Mammary epithelial cell (primary cell): ENCODE measurements around the gene CPLX1.

Source experiments
- EZH2 ChIP-seq: IDR thresholded peaks from 2 replicates; pipeline ENCODE4 v1.6.1; 2012; ENCODE audit warnings: low read length, inconsistent platforms, borderline replicate concordance
- TF ChIP-seq, protein P1 (sequence below), 2 donors: IDR thresholded peaks in 1 of 2; conservative IDR thresholded peaks in 1 of 2; 2 replicates each; pipeline ENCODE4 v1.5.1; 2011 to 2012; ENCODE audit warnings: inconsistent platforms in 2 of 2, low read length in 2 of 2, mild to moderate bottlenecking in 2 of 2, control low read depth in 1 of 2, low read depth in 1 of 2; ENCODE audit not compliant: insufficient read depth in 1 of 2; ENCODE audit errors: extremely low read depth in 1 of 2

DNA sequence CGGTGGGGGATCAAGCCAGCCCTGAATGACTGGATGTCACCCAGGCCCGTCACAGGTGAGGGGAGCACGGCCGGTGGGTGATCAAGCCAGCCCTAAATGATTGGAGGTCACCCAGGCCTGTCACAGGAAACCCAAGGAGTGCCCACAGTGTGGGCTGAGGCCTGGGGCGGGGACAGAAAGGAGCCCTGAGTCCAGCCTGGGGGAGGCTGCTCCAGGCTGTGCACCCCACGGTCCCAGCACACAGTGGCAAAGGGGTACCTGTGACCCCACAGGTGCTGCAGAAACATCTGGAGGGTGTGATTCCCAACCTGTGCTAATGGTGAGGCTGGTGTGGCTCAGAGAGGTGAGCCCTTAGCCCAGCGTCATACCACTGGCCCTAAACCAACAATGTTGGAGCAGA lies 6.2 kb upstream of the CPLX1 start:
- TF ChIP-seq, protein P1, sequence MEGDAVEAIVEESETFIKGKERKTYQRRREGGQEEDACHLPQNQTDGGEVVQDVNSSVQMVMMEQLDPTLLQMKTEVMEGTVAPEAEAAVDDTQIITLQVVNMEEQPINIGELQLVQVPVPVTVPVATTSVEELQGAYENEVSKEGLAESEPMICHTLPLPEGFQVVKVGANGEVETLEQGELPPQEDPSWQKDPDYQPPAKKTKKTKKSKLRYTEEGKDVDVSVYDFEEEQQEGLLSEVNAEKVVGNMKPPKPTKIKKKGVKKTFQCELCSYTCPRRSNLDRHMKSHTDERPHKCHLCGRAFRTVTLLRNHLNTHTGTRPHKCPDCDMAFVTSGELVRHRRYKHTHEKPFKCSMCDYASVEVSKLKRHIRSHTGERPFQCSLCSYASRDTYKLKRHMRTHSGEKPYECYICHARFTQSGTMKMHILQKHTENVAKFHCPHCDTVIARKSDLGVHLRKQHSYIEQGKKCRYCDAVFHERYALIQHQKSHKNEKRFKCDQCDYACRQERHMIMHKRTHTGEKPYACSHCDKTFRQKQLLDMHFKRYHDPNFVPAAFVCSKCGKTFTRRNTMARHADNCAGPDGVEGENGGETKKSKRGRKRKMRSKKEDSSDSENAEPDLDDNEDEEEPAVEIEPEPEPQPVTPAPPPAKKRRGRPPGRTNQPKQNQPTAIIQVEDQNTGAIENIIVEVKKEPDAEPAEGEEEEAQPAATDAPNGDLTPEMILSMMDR (conservative IDR thresholded peaks at IDR 0.05 in 1 of 2, IDR thresholded peaks at IDR 0.05 in 1 of 2; ENCODE audit: extremely low read depth in 1 of 2, insufficient read depth in 1 of 2, low read depth in 1 of 2, low read length in 2 of 2), result no peak
- no peak for TF ChIP-seq EZH2
